Measurements from ENCODE around the gene HYCC2.
"Not testable (repeated sequence)": the region's sequence is repeated elsewhere in the genome, so short reads cannot be mapped to it uniquely, and the experiment has no call there.

The HYCC2 gene

GRCh38 chr2:201070948-201071478 is 458 bp downstream of the HYCC2 start:
- peak; percentile 6 for DNase-seq

- DNase-seq: no peak
Measured at GRCh38 chr2:201064797-201065329, 6.6 kb downstream of the HYCC2 start.

GRCh38 chr2:201063516-201063915 is 8.0 kb downstream of the HYCC2 start:
- DNase-seq: not testable (repeated sequence)

- DNase-seq: no peak
Measured at GRCh38 chr2:201059961-201060755, 11.3 kb downstream of the HYCC2 start.

- DNase-seq: no peak
Measured at GRCh38 chr2:201058914-201059313, 12.6 kb downstream of the HYCC2 start.

GRCh38 chr2:201057715-201058248 is 13.7 kb downstream of the HYCC2 start:
- no peak for DNase-seq

- DNase-seq: no peak
Measured at GRCh38 chr2:201057087-201057521, 14.4 kb downstream of the HYCC2 start.

GRCh38 chr2:201049455-201049854 is 22.0 kb downstream of the HYCC2 start:
- no peak for DNase-seq

- no peak for DNase-seq
Measured at GRCh38 chr2:201046881-201047280, 24.6 kb downstream of the HYCC2 start.

GRCh38 chr2:201043050-201043449 is 28.4 kb downstream of the HYCC2 start:
- not testable (repeated sequence) for DNase-seq

GRCh38 chr2:201042451-201042850 is 29.0 kb downstream of the HYCC2 start:
- not testable (repeated sequence) for DNase-seq

- DNase-seq: no peak
Measured at GRCh38 chr2:201040867-201041628, 30.4 kb downstream of the HYCC2 start.

GRCh38 chr2:201038855-201039254 is 32.6 kb downstream of the HYCC2 start:
- DNase-seq: no peak

GRCh38 chr2:201038361-201038760 is 33.1 kb downstream of the HYCC2 start:
- not testable (repeated sequence) for DNase-seq

GRCh38 chr2:201034355-201034754 is 37.1 kb downstream of the HYCC2 start:
- DNase-seq: not testable (repeated sequence)

GRCh38 chr2:201024518-201024917 is 47.0 kb downstream of the HYCC2 start:
- DNase-seq: no peak

GRCh38 chr2:201021914-201022313 is 49.6 kb downstream of the HYCC2 start:
- no peak for DNase-seq
